ENCODE data around the gene PSMB9.
A peak's percentile ranks its signal among the peaks of the same experiment; 100 is the strongest.
"Not testable (repeated sequence)": the region's sequence is repeated elsewhere in the genome, so short reads cannot be mapped to it uniquely, and the experiment has no call there.

Gene PSMB9

GRCh38 chr6:32865724-32866443 lies 11.9 kb downstream of the PSMB9 start:
- no peak for DNase-seq

- peak in 3 of 6 experiments; percentile 13 to 17 (median 16) for DNase-seq
Measured at GRCh38 chr6:32867022-32867477, 13.1 kb downstream of the PSMB9 start.

- DNase-seq, result no peak
Measured at GRCh38 chr6:32867554-32868256, 13.7 kb downstream of the PSMB9 start.

- peak; percentile 70 to 90 (median 83) for DNase-seq
Measured at GRCh38 chr6:32868257-32868788, 14.3 kb downstream of the PSMB9 start.

- DNase-seq, result not testable (repeated sequence)
Measured at GRCh38 chr6:32873947-32874346, 20.0 kb downstream of the PSMB9 start.

- no peak for DNase-seq
Measured at GRCh38 chr6:32876603-32877002, 22.6 kb downstream of the PSMB9 start.

GRCh38 chr6:32879691-32880090 lies 25.7 kb downstream of the PSMB9 start:
- no peak for DNase-seq

- DNase-seq, result not testable (repeated sequence)
Measured at GRCh38 chr6:32880962-32881361, 27.0 kb downstream of the PSMB9 start.

GRCh38 chr6:32882879-32883250 lies 28.9 kb downstream of the PSMB9 start:
- DNase-seq, result no peak

GRCh38 chr6:32883789-32884188 lies 29.8 kb downstream of the PSMB9 start:
- DNase-seq, result no peak

GRCh38 chr6:32885698-32886286 lies 31.8 kb downstream of the PSMB9 start:
- DNase-seq, result peak in 3 of 6 experiments; percentile 50 to 80 (median 75)

GRCh38 chr6:32886681-32887383 lies 32.8 kb downstream of the PSMB9 start:
- no peak for DNase-seq

GRCh38 chr6:32887616-32888015 lies 33.6 kb downstream of the PSMB9 start:
- DNase-seq, result no peak

- DNase-seq, result no peak
Measured at GRCh38 chr6:32888576-32888975, 34.6 kb downstream of the PSMB9 start.

- DNase-seq, result no peak
Measured at GRCh38 chr6:32889533-32889932, 35.5 kb downstream of the PSMB9 start.

GRCh38 chr6:32890831-32891230 lies 36.8 kb downstream of the PSMB9 start:
- no peak for DNase-seq

- DNase-seq, result peak; percentile 83 to 95 (median 92)
Measured at GRCh38 chr6:32894085-32895005, 40.4 kb downstream of the PSMB9 start.

GRCh38 chr6:32895006-32895345 lies 41.0 kb downstream of the PSMB9 start:
- DNase-seq, result no peak

GRCh38 chr6:32903952-32904351 lies 50.0 kb downstream of the PSMB9 start:
- DNase-seq, result no peak

GRCh38 chr6:32905078-32905477 lies 51.1 kb downstream of the PSMB9 start:
- no peak for DNase-seq

- DNase-seq, result no peak
Measured at GRCh38 chr6:32906539-32906938, 52.5 kb downstream of the PSMB9 start.

GRCh38 chr6:32908897-32909296 lies 54.9 kb downstream of the PSMB9 start:
- DNase-seq, result no peak
